ENCODE measurements around the gene COQ5.
"Not testable (repeated sequence)": the region's sequence is repeated elsewhere in the genome, so short reads cannot be mapped to it uniquely, and the experiment has no call there.

COQ5 gene

DNA sequence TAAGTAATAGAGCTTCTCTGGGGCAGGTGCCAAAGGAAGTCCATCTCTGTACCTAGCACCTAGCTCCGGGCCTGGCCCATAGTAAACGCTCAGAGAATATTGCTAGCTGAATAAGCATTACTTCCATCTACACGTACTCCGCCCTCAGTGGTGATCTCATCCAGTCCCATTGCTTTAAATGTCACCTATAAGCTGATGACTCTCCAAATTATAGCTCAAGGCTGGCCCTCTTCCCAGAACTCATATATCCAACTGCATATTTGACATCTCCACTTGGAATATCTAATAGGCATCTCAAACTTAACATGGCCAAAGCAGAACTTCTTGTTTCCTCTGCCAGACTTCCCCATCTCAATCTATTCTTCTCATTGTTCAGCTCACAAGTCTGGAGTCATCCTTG is 39.9 kb downstream of the COQ5 start:
- Histone ChIP-seq H3K9ac (ENCODE audit: low read length) (no peak overlapping the region), H3K36me3 (replicated peaks; ENCODE audit: low read depth, low read length) (no peaks in the 10 kb centered on the region), H3K4me2 (ENCODE audit: low read length) (no peak overlapping the region), H2AFZ (ENCODE audit: low read depth, low read length) (no peak overlapping the region), H3K79me2 (ENCODE audit: low read length) (no peaks in the 10 kb centered on the region), H3K4me3 (ENCODE audit: low read length) (no peak overlapping the region), H3K9me3 (ENCODE audit: insufficient read depth, low read length) (no peaks in the 10 kb centered on the region), H3K27ac (ENCODE audit: low read length) (no peak overlapping the region), H3K4me1 (ENCODE audit: low read length) (no peaks in the 10 kb centered on the region), H3K27me3 (ENCODE audit: low read depth, low read length) (no peaks in the 10 kb centered on the region), H4K20me1 (ENCODE audit: insufficient read depth, low read length) (no peaks in the 10 kb centered on the region)
- TF ChIP-seq, protein P1, sequence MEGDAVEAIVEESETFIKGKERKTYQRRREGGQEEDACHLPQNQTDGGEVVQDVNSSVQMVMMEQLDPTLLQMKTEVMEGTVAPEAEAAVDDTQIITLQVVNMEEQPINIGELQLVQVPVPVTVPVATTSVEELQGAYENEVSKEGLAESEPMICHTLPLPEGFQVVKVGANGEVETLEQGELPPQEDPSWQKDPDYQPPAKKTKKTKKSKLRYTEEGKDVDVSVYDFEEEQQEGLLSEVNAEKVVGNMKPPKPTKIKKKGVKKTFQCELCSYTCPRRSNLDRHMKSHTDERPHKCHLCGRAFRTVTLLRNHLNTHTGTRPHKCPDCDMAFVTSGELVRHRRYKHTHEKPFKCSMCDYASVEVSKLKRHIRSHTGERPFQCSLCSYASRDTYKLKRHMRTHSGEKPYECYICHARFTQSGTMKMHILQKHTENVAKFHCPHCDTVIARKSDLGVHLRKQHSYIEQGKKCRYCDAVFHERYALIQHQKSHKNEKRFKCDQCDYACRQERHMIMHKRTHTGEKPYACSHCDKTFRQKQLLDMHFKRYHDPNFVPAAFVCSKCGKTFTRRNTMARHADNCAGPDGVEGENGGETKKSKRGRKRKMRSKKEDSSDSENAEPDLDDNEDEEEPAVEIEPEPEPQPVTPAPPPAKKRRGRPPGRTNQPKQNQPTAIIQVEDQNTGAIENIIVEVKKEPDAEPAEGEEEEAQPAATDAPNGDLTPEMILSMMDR (IDR thresholded peaks at IDR 0.05; ENCODE audit: low read depth, low read length) = no peak
- TF ChIP-seq EZH2phosphoT487 (IDR thresholded peaks at IDR 0.05; ENCODE audit: low read depth) = no peak

DNA sequence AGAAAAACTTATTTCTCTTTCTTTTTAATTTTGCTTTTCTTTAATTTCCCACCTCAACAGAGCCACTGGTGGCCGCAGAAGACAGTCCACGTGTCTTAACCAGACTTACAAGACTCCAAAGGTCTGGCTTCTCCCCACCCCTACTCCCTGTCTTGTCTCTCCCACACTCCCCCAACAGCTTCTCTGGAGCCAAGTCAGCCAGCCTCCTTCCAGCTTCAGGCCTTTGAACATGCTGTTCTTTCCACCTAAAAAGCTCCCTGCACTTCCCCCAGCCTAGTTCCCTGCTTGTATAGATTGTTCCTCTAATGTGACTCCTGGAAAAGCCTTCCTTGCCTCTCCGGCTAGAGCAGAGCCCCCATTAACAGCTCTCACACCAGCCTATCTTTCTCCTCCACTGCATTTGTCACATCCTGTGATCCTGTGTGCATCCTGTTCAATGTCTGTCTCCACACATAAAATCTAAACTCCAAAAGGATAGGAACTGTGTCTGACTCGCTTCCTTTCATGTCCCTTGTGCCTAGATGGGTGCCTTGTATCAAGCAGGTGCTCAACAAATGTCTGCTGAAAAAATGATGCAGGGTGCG is 40.8 kb downstream of the COQ5 start:
- no peak overlapping the region for H3K27ac ChIP-seq (ENCODE audit: low read length)
- H3K4me1 ChIP-seq (ENCODE audit: low read length) = no peaks in the 10 kb centered on the region
- TF ChIP-seq, protein P1 (IDR thresholded peaks at IDR 0.05; ENCODE audit: low read depth, low read length) = no peak
- no peak for TF ChIP-seq EZH2phosphoT487 (IDR thresholded peaks at IDR 0.05; ENCODE audit: low read depth)
- H3K9me3 ChIP-seq (ENCODE audit: insufficient read depth, low read length) = no peaks in the 10 kb centered on the region
- no peak overlapping the region for H3K4me2 ChIP-seq (ENCODE audit: low read length)
- H3K79me2 ChIP-seq (ENCODE audit: low read length) = no peaks in the 10 kb centered on the region
- no peaks in the 10 kb centered on the region for H4K20me1 ChIP-seq (ENCODE audit: insufficient read depth, low read length)
- no peak overlapping the region for H3K4me3 ChIP-seq (ENCODE audit: low read length)
- no peak overlapping the region for H2AFZ ChIP-seq (ENCODE audit: low read depth, low read length)
- no peak overlapping the region for H3K9ac ChIP-seq (ENCODE audit: low read length)
- H3K36me3 ChIP-seq (replicated peaks; ENCODE audit: low read depth, low read length) = no peaks in the 10 kb centered on the region
- H3K27me3 ChIP-seq (ENCODE audit: low read depth, low read length) = no peaks in the 10 kb centered on the region

GRCh38 chr12:120487552-120487951 is 41.4 kb downstream of the COQ5 start:
- H4K20me1 ChIP-seq (ENCODE audit: insufficient read depth, low read length); H3K36me3 ChIP-seq (replicated peaks; ENCODE audit: low read depth, low read length); H3K9ac ChIP-seq (ENCODE audit: low read length); H3K79me2 ChIP-seq (ENCODE audit: low read length); H3K4me2 ChIP-seq (ENCODE audit: low read length); H3K27me3 ChIP-seq (ENCODE audit: low read depth, low read length); H3K4me3 ChIP-seq (ENCODE audit: low read length); H3K27ac ChIP-seq (ENCODE audit: low read length); H3K9me3 ChIP-seq (ENCODE audit: insufficient read depth, low read length); H3K4me1 ChIP-seq (ENCODE audit: low read length); H2AFZ ChIP-seq (ENCODE audit: low read depth, low read length): not testable (repeated sequence)

GRCh38 chr12:120485961-120486881 is 42.7 kb downstream of the COQ5 start:
- no peaks in the 10 kb centered on the region for H3K27me3 ChIP-seq (ENCODE audit: low read depth, low read length)
- H2AFZ ChIP-seq (ENCODE audit: low read depth, low read length) = no peak overlapping the region
- no peaks in the 10 kb centered on the region for H4K20me1 ChIP-seq (ENCODE audit: insufficient read depth, low read length)
- H3K9ac ChIP-seq (ENCODE audit: low read length) = no peak overlapping the region
- H3K9me3 ChIP-seq (ENCODE audit: insufficient read depth, low read length) = no peaks in the 10 kb centered on the region
- H3K4me2 ChIP-seq (ENCODE audit: low read length) = no peak overlapping the region
- no peak for TF ChIP-seq EZH2phosphoT487 (IDR thresholded peaks at IDR 0.05; ENCODE audit: low read depth)
- TF ChIP-seq, protein P1 (IDR thresholded peaks at IDR 0.05; ENCODE audit: low read depth, low read length) = no peak
- H3K4me1 ChIP-seq (ENCODE audit: low read length) = no peaks in the 10 kb centered on the region
- no peaks in the 10 kb centered on the region for H3K36me3 ChIP-seq (replicated peaks; ENCODE audit: low read depth, low read length)
- no peaks in the 10 kb centered on the region for H3K79me2 ChIP-seq (ENCODE audit: low read length)
- H3K4me3 ChIP-seq (ENCODE audit: low read length) = no peak overlapping the region
- H3K27ac ChIP-seq (ENCODE audit: low read length) = no peak overlapping the region

Data from OCI-LY3 (cell line).